Epithelial cell of umbilical artery (primary cell): ENCODE results near the gene RBBP8NL. TPM values are rescaled to one million over a fixed set of nuclear protein-coding genes. Genes with fewer than 3 reads are reported as not detected.

Source experiments
- total RNA-seq: library from RNA; depleted of rRNA; stranded (reverse); fragments of >200 nt; gene quantifications from 2 replicates; pipeline ENCODE4 v1.2.3, GENCODE V29; 2014

Gene RBBP8NL, protein sequence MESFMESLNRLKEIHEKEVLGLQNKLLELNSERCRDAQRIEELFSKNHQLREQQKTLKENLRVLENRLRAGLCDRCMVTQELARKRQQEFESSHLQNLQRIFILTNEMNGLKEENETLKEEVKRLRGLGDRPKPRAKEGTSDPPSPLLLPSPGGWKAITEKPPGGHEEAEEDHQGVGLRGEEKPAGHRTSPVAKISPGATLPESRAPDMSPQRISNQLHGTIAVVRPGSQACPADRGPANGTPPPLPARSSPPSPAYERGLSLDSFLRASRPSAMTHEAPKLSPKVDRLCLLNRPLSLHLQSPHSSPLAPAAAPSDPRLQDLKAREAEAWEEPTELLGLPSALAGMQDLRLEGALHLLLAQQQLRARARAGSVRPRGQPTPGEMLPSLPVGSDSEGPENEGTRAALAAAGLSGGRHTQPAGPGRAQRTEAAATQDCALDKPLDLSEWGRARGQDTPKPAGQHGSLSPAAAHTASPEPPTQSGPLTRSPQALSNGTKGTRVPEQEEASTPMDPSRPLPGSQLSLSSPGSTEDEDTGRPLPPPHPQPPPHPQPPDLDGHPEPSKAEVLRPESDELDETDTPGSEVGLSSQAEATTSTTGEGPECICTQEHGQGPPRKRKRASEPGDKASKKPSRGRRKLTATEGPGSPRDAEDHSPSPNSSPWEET
- total RNA-seq: not detected in 2 replicates

DNA sequence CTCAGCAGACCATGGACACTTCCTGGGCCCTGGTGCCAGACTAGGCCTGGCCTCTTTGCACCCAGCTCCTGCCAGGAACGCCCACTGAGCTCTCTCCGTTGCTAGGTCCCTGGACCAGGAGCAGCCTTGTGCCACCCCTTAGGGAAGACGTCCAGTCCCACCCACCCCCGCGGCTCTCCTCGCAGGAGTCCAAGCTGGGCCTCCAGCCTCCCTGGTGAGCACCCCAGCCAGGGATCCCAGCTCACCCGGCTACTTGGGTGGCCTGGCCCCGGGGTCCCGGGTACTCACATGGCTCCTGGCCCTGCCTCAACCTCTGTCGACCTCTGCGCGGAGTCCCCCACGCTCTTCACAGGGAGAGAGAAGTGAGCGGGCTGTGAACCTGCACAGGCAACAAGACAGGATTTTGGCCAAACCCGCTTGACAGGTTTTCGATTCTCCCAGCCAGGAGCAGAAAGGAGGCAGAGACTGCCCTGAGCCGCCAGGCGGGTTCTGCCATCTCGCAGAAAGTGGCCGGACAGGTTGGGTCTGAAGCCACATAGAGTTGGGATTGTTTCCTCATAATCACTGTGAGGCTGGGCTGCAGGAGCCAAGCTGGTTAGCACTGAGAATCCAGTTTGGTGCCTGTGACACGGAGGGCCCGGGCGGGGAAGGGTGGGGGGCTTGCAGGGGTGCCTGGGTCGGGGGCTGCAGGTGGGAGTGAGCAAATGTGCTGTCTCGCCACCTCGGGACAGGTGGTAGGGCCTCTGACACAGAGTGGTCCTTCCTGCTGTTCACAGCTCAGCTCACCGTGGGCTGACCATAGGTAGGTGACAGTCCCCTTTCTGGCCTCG is at the start of gene RBBP8NL:
RBBP8NL (minus strand) TSS at position 368 of the 830 bp plus-strand sequence. CDS start 7,892 bp downstream, outside the sequence.

DNA sequence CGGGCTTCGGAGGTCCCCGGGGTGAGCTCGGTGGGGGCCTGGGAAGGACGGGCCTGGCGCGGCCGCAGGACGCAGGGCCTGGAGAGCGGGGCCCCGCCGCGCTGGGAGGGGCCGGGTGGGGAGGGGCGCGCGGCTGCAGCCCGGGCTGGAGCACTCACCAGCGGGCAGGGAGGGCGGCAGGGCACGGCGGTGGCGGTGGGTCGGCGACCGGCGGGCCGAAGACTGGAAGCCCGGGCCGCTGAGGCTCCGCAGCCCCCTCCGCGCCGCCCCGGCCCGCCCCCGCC is 48.4 kb upstream of the RBBP8NL start, which contains the start of gene GATA5:
GATA5 (minus strand) TSS at position 224 of the 284 bp plus-strand sequence. CDS start 474 bp downstream, outside the sequence.

DNA sequence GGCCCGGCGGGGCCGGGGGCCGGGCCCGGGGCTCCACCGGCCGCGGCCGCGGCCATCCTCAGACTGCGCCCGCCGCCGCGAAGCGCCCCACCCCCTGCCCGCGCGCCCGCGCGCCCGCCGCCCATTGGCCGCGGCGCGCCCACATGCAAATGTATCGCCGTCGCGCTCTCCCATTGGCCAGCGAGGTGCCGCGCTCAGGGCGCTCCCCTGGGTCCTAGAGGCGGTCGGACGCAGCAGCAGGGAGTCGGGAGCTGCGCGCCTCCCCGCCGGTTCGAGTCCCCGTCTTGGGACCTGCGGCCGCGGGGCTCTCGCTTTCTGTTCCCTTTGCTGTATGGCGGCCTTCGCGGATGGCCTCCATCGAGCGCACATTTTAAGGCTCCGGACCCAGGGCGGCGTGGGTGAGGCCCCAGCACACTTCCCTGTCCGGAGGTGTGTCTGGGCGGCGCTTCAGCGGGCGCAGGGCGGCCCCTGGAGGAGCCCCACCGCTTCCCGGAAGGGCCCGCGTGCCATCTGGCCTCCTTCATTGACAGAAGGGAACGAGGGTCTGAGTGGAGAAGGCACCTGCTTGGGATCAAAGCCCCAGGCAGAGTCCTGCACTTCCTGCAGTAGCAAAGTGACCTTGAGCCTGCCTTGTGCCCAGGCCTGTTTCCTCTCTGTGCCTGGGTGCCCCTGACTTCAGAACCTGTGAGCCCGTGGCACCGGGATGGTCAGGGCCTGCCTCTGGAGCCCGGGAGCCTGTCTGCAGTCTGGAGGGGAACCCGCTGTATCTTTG is 19.9 kb downstream of the RBBP8NL start, which contains the start of gene CABLES2:
CABLES2 (minus strand) TSS at position 65 of the 772 bp plus-strand sequence; CDS start at position 56, 9 bp downstream.

DNA sequence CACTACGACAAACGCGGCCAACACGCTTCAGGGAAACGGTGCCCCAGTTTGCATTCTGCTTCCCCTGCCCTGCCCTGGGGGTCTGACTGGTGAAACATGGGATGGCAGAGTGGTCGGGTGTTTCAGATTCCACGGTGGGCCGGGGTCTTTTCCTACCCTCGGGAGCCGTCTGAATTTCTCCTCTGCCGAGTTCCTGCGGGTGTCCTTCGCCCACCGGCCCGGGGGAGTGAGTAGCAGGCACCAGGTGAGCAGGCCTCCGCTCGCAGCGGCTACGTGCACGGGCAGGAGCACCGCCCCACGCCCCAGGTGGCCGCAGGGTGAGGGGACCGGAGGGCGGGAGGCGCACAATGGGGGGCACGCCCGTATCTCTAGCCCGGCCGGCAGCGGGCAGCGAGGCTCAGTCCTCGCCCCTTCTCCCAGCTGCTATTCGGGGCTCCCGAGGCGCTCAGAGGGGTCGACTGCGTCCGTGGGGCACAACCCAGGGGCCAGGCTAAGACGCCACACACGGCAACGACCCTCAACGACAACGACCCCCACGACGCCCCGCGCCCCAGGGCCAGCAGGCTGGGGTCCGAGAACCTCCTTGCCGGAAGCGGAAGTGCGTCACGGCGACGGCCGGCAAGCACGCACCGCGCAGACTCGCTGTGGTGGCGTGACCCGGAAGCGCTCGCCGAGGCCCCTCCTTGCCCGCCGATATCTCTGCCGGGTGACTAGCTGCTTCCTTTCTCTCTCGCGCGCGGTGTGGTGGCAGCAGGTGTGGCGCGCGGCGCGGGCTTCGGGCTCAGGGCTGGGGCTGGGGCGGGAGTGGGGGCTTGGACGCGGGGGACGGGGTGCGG is 40.7 kb downstream of the RBBP8NL start, which contains the start of gene RPS21:
RPS21 (plus strand) TSS at position 721 of the 836 bp plus-strand sequence. CDS start 236 bp downstream, outside the sequence.

DNA sequence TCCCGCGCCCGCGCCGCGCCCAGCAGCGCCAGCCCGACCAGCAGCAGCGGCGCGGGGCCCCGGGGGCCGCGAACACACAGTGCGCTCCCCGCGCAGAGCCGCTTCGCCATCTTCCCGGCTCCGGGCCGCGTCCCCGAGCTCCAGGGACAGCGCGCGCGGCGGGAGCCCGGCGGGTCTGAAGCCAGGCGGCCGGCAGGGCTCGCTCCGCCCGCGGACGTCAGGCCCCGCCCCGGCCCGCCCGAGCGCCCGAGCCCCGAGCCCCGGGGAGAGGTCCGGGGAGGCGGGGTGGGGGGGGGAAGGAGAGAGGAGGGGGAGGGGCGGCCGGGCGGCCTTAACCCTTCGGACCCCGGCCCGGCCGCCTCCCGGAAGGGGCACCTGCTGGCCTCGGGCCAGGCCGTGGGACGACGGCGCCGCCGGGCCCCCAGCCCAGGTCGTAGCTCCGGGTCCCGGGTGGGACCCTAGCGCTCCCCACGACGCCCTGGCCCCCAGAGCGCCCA is 60.2 kb downstream of the RBBP8NL start, which contains the start of gene LAMA5:
LAMA5 (minus strand) TSS at position 177 of the 497 bp plus-strand sequence; CDS start at position 110, 67 bp downstream.

Other genes starting within 250 kb of the RBBP8NL start
- gene MTG2, start 244.5 kb downstream of the RBBP8NL start, total RNA-seq: 19.3 and 25.0 TPM in 2 replicates
- not detected in 2 replicates for gene HRH3, start 207.3 kb downstream of the RBBP8NL start, total RNA-seq
- gene OSBPL2, start 189.0 kb downstream of the RBBP8NL start, total RNA-seq: 16.2 and 20.5 TPM in 2 replicates
- 149 and 150 TPM in 2 replicates for gene ADRM1, start 124.5 kb downstream of the RBBP8NL start, total RNA-seq
- gene LAMA5, start 60.2 kb downstream of the RBBP8NL start, total RNA-seq: 59.3 and 68.2 TPM in 2 replicates
- gene RPS21, start 40.4 kb downstream of the RBBP8NL start, total RNA-seq: 893 and 1,301 TPM in 2 replicates
- 0.97 and 1.2 TPM in 2 replicates for gene CABLES2, start 20.3 kb downstream of the RBBP8NL start, total RNA-seq
- not detected in 2 replicates for gene GATA5, start 48.5 kb upstream of the RBBP8NL start, total RNA-seq
- gene SLCO4A1, start 215.0 kb upstream of the RBBP8NL start, total RNA-seq: 3.6 and 5.9 TPM in 2 replicates